ENCODE results near the gene GNAZ.

DNA sequence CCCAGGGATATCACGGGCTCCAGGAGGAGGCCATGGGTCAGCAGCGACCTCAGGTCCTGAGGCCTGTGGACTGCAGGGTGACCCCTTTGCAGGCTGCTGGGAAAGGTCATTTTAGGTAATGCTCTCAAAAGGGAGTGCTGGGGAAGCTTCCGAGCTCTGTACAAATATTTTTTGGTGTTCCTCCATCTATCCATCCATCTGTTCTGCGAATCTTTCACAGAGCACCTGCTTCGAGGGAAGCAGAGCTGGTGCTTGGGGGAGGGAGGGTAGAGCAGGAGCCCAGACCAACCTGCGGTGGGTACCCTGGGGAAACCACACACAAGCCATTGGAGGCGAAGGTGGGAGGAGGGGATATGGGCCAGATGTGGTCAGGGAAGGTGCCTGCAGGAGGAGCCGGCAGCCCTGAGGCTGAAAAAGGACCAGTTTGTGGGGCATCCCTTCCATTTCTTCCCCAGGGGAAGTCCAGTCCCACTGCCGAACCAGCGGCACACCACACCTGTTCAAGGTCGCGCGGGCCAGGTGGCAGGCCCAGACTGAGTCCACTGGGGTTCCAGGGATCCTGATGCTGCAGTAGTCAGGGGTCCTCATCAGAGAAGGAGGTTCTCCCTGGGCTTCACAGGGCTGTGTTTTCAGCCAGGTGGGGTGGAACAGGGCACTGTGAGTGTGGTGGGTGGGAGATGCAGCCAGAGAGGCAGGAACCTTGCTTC is 13.1 kb downstream of the GNAZ start:
- no peak for TF ChIP-seq CTCF (IDR thresholded peaks at IDR 0.05; ENCODE audit: low read depth, low read length, poor library complexity, severe bottlenecking)
- no peak for TF ChIP-seq EZH2phosphoT487 (IDR thresholded peaks at IDR 0.05; ENCODE audit: borderline replicate concordance, low read length)
